K562 treated with DMSO at 1 percent for 4 hours (cell line): ENCODE data around the gene MX2. TPM values are rescaled to one million over a fixed set of nuclear protein-coding genes. Genes with fewer than 3 reads are reported as not detected.

Experiments
- total RNA-seq: library from RNA; unstranded; fragments of 300-600 nt; gene quantifications from 2 replicates; pipeline ENCODE4 v1.2.3, GENCODE V29; 2022; ENCODE audit not compliant: insufficient read depth

The MX2 gene
- 2.9 and 3.2 TPM in 2 replicates for total RNA-seq

GRCh38 chr21:41361786-41362604 lies at the start of gene MX2:
MX2 (plus strand) TSS chr21:41362027; CDS start chr21:41376907, 14,880 bp downstream.

DNA sequence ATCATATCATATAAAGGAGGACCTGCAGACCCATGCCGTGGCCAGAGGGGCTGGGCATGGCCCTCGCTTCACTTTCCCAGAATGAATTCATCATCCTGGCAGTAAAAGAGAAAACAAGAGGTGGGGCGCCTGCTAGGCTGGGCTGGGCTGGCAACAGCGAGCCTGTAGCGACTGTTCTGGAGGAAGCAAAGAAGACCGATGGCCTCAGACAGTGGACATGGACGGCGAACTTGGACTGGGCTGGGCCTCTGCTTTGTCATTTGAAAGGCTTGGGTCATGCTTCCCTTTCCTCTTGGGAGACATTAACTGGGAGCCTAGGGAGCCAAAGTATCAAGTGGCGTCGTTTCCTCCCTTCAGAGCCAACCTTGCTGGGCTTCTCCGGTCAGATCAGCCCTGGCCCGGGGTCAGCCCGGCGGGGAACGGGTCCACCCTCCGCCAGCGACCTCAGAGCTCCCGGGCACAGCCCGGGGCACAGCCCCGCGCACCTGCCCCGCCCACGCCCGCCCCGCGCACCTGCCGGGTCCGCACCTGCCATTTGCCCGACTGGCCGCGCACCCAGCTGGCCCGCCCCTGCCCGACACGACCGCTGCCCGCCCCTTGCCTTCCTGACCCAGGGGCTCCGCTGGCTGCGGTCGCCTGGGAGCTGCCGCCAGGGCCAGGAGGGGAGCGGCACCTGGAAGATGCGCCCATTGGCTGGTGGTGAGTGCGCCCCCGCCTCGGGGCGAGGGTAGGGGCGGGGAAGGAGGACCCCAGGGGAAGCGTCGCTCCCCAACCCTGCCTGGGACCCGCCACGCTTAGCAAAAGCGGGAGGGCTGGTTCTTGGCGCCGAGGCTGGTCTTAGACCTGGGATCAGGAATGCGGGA lies 45.4 kb upstream of the MX2 start, which contains the start of gene FAM3B:
Gene FAM3B (plus strand): TSS at position 602 of the 863 bp plus-strand sequence. CDS start 79 bp downstream, at position 681.

DNA sequence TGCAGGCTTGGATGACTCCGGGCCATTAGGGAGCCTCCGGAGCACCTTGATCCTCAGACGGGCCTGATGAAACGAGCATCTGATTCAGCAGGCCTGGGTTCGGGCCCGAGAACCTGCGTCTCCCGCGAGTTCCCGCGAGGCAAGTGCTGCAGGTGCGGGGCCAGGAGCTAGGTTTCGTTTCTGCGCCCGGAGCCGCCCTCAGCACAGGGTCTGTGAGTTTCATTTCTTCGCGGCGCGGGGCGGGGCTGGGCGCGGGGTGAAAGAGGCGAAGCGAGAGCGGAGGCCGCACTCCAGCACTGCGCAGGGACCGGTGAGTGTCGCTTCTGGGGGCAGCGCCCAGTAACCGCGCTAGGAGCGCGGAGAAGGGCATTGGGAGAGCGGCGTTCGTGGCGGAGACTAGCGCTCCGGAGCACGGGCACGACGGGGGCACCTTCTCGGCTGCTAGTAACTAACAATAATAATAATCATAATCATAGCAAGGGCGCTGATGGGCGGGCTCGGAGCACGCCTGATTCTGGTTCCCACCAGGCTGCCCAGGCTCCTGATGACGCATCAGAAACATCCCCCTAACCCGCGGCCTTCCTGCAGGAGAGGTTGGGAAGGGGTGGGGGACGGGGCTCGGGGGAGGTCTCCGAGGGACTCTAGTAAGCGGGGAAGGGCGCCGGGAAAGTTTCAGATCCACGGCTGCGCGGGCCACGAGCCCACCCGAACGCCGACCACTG lies 64.3 kb downstream of the MX2 start, which contains the start of gene MX1:
Gene MX1 (plus strand): TSS at position 286 of the 722 bp plus-strand sequence. CDS start 5,832 bp downstream, outside the sequence.

Other genes starting within 250 kb of the MX2 start
- 0.82 and 1.4 TPM in 2 replicates for gene BACE2, start 193.9 kb upstream of the MX2 start, total RNA-seq
- gene FAM3B, start 45.2 kb upstream of the MX2 start, total RNA-seq, result 0.90 TPM in 1 of 2 replicates, not detected in the other
- gene MX1, start 64.2 kb downstream of the MX2 start, total RNA-seq, result not detected in 2 replicates
- not detected in 2 replicates for gene TMPRSS2, start 146.1 kb downstream of the MX2 start, total RNA-seq